Measurements from ENCODE around the gene MRO. TPM values are rescaled to one million over a fixed set of nuclear protein-coding genes. Genes with fewer than 3 reads are reported as not detected.
"Not testable (repeated sequence)": the region's sequence is repeated elsewhere in the genome, so short reads cannot be mapped to it uniquely, and the experiment has no call there.

The MRO gene
- polyA plus RNA-seq, 4 donors: 2.2 to 2.7 (median 2.4) TPM

DNA sequence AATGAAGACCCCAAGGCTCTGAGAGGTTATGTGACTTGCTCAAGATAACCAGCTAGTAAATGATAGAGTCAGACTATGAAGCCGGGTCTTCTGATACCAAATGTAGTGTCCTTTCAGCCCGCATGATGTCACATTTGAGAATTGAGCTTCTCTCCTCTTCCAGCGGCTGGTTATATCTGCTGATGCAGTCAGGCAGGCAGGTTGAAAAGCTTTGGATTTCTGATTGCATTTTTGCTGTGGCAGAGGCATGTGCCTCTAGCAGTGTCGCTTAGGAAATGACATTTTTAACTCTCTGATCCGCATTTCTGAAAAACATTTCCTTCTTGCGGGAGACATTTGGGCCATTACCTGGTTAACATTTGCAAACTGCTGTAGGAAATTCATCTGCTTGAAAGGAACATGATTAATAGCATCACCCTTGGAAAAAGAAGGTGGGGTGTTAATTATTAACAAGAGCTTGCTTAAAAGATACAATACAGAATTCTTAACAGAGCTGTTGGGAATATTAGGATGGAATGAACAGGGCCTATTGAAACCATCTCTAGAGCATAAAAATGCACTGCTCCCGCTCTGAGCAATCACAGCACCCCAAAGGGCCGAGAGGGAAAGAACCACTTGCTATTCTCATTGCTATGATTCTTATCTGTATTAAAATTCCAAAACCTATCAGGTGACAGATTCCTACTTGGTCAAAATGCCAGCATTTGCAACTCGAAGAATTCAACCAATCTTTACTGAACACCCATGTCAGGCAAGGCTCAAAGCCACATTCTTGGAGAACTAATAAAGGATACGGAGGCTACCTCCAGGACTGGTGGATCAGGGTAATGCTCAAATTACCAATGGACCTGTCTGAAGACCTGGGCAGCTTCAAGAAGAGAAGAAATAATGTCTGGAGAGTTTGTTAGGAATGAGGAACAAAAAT is 25.9 kb downstream of the MRO start:
- no peak for DNase-seq (ENCODE audit: low read depth in 4 of 4, low spot score in 2 of 4)

DNA sequence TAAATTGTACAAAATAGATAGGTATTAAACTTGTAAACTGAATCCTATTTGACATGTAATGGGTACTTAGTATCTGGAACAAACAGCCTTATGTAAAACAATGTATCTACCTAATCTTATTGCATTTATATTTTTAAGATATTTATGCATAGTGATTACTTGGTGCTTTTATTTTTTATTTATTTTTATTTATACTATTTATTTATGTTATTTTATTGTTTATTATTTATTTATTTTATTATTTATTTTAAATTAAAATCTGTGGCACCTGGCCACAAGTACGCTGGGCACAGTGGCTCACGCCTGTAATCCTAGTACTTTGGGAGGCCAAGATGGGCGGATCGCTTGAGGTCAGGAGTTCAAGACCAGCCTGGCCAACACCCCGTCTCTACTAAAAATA is 26.9 kb downstream of the MRO start:
- DNase-seq (ENCODE audit: low read depth in 4 of 4, low spot score in 2 of 4): no peak

DNA sequence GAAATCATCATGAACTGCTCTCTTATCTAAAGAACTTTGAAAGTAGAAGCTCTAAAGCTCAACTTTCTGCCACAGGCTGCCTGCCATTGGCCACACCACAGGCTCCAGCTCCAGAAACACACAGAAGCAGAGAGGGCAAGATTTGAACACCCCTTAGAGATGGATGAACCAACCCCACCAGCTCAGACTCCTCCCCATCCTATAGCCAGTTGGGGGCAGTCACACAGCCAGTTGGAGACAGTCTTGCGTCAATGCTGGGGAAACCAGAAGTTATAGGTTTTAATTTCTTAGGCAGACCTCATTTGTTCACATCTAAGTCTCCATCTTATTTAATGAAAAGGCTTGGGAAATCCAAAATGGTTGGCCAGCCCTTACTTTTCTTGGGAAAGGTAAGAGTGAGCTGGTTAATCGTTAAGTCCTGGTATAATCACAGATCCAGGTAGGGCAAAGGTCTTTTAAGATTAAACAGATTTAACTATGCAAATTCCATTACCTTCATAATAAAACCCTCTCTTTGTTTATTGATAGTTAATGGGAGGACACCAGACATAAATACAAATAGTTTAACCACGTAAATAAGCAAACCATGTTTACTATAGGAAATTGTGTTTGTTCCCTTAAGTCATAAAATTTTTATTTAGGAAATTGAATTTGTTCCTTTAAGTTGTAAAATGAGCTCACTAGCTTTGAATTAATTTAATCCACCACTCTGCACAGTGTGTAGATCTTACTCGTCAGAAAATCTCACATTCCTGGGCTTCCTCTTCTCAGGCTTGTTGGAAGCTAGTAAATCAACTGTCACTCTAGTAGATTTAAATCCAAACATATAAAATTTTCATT is 28.0 kb downstream of the MRO start:
- no peak for DNase-seq (ENCODE audit: low read depth in 4 of 4, low spot score in 2 of 4)

DNA sequence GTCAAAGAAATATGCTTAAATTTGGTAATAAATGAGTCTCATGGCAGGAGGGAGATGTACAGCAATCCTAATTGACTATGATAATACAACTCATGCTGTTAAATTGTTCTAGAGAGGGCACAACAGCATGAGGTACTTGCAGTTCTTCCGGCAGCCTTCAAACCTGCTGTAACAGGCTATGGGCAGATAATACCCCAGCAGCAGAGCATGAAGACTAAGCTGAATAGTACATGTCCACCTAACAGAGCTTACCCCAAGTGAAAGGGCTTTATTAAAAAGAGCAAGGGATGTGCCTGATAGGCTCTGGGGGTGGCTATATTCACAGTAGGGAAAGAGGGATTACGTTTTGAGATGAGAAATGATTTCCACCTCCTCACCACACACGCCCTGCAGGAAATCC is 28.9 kb downstream of the MRO start:
- no peak for DNase-seq (ENCODE audit: low read depth in 4 of 4, low spot score in 2 of 4)

DNA sequence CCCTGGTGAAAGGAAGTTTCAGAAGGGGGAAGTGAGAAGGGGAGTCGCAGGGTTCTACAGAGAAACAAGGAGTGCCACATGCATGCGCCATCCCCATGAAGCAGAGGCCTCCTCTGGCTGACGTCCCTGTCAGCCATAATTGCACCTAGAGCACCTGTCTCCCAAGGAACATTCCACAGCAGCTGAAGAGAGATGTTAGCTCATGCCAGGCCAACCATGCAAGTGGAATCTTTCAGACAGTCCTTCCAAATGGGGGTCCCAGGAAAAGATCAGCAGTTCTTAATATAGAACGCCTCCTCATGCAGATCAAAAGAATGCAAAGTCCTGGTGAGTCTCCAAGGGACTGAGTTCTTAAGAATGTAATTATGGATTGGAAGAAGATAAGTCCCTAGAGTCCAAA is 29.6 kb downstream of the MRO start:
- no peak for DNase-seq (ENCODE audit: low read depth in 4 of 4, low spot score in 2 of 4)

DNA sequence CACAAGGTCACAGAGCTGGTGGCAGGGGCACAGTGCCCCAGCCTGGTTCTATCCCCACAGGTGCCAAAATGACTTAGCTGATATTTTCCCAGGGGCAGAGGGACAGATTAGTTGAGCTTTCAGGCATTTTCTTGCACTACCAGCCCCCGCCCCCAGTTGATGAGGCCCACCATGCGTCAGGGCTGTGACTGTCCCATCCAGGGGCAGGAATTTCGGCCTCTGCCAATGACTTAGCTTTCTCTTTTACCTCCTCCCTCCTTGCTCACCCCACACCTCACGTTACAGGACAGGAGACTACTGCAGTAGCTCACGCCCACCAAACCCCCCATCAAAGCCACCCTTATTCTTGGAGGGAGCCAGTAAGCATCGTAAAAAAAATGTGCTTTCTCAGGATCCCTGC is 31.5 kb downstream of the MRO start:
- DNase-seq (ENCODE audit: low read depth in 4 of 4, low spot score in 2 of 4): no peak

DNA sequence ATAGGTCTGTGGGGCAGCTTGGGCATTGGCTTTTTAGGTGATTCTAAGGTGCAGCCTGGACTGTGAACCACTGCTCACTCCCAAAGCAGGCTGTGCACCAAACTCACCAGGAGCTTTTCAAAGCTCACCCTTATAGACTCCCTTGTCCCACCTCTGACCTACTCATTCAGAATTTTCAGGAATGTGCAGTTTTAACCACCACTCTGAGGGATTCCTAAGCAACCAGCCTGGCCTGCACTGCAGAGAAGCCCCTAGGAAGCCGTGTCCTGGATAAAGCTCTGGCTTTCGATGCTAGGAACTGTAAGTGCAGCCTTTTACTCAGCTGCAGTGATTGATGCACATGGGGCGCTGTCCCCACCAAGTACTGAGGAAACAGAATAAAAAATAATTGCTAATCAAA is 33.0 kb downstream of the MRO start:
- no peak for DNase-seq (ENCODE audit: low read depth in 4 of 4, low spot score in 2 of 4)

DNA sequence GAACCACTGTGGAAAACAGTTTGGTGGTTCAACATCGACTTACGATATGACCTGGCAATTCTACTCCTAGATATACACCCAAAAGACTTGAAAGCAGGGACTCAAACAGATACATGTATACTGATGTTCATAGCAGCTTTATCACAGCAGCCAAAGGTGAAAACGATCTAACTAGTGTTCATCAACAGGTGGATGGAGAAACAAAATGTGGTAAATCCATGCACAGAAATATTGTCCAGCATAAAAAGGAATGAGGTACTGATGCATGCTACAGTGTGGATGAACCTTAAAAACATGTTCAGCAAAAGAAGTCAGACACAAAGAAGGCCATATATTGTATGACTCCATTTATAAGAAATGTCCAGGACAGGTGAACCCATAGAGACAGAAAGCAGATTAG is 36.3 kb downstream of the MRO start:
- no peak for DNase-seq (ENCODE audit: low read depth in 4 of 4, low spot score in 2 of 4)

DNA sequence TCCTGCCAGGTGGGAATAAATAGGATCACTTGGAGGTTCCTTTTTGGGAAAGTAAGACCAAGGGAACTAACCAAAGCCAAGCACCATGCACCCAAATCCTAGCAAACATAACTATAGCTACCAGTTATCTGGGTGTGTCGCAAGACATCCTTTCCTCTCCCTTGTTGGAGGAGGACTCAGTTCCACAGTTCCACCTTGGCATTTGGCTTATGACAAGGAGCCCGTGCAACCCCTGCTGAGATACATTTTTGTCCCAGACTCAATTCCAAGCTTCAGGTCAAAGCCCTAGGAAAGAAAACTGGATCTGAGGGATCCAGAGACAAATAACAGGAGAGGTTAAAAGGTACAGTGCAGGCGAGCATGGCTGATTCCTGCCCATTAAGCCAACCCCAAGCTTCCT is 40.8 kb downstream of the MRO start:
- not testable (repeated sequence) for DNase-seq (ENCODE audit: low read depth in 4 of 4, low spot score in 2 of 4)

DNA sequence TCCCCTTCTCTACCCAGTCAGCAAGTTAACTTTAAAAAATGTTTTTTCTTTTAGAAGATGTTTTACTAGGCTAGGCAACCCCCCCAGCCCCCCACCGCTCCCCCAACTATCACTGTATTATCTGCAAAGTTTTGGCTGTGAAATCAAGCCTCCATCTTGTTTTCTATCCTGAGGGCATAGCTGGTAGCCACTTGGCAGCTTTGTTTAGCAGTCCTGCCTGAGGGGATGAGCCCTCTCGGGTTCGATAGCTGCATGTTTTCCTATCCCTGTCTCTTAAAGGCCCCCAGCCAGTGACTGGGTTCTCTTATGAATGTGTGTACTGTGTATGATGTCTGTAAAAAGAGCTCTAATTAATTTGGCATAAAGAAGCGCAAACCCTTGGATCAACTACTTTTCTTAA is 43.4 kb downstream of the MRO start:
- DNase-seq (ENCODE audit: low read depth in 4 of 4, low spot score in 2 of 4): no peak

DNA sequence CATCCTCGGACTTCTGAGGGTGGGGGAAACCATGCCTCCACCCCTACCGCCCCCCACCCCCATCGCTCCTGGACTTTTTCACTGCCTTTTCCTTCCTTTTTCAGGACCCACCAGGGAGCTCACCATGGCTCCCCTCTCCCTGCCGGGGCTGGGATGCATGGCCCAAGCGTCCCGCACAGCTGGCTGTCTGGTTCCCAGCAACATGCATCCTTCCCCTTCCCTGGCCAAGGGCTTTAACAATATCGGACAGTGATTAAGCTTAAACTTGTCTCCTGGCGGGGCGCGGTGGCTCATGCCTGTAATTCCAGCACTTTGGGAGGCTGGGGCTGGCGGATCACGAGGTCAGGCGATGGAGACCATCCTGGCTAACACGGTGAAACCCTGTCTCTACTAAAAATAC is 44.1 kb downstream of the MRO start:
- no peak for DNase-seq (ENCODE audit: low read depth in 4 of 4, low spot score in 2 of 4)

DNA sequence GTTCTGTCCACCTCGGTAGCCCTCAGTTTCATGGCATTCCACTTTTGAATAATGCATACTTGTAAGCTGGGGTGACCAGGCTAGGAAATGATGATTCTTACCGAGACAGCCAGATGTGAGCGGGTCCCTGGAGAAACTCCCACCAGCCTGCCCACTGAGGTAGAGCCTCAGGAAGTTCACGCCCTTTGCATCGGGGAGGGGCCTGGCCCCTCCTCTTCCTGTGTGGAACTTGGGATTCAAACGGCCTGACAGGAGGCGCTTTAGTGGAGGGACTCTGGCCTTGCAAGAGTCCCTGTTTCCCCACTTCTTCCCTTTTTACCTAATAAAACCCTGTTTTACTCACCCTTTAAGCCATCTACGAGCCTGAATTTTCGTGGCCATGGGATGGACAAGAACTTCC is 44.6 kb downstream of the MRO start:
- DNase-seq (ENCODE audit: low read depth in 4 of 4, low spot score in 2 of 4): no peak

DNA sequence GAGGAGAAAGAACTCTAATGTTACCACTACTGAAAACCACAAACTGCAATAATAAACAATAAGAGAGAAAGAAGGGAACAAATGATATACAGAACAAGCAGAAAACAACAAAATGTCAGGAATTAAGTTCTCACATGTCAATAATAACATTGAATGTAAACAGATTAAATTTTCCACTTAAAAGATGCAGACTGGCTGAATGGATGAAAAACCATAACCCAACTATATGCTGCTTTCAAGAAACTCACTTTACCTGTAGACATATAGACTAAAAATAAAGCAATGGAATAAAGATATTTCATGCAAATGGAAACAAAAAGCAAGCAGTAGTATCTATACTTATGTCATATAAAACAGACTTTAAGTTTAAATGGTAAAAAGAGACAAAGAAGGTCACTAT is 50.4 kb downstream of the MRO start:
- DNase-seq (ENCODE audit: low read depth in 4 of 4, low spot score in 2 of 4): no peak

DNA sequence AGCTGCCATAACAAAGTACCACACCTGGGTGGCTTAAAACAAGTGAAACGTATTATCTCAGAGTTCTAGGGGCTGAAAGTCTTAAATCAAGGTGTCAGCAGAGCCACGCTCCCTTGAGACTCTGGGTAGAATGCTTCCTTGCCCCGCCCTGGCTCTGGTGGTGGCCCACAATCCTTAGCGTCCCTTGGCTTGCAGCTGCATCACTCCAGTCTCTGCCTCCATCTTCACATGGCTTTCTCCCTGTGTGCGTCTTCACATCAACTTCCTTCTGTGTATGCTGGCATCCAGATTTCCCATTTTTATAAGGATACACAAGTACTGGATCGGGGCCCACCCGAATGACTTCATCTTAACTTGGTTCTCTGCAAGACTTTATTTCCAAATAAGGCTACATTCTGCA is 62.5 kb downstream of the MRO start:
- no peak for DNase-seq (ENCODE audit: low read depth in 4 of 4, low spot score in 2 of 4)

DNA sequence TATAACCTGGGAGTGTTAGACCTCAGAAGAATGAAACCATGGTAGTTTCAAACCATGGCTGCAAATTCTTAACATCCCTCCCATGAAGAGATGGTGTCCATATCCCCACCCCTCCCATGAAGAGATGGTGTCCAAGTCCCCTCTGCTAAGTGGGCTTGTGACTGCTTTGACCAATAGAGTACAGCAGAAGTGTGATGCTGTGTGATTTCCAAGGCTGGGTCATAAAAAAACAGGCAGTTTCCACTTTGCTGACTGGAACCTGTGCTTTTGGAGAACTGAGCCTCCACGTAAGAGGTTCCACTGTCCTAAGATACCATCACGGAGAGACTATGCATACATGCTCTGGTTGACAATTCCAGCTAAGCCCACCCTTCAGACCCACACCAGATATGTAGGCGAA is 65.5 kb downstream of the MRO start:
- DNase-seq (ENCODE audit: low read depth in 4 of 4, low spot score in 2 of 4): no peak

DNA sequence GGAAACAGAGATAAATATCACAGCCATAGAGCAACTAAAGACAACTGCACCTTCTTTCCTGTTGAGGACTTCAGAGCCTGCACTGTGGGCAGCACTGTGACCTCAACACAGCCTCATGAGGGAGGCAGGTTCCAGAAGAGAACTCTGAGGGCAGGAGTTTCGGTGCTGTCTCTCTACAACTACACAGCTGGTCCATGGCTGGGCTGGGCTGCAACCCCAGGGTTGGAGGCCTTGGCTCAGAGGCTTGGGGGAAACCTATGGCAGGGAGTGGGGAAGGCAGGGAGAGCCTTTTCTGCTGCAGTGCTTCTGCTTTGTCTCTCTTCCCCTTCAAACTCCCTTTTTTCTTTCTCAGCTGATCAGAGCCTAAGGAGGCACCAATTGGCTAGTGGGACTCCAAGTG is 66.5 kb downstream of the MRO start:
- DNase-seq (ENCODE audit: low read depth in 4 of 4, low spot score in 2 of 4): no peak

DNA sequence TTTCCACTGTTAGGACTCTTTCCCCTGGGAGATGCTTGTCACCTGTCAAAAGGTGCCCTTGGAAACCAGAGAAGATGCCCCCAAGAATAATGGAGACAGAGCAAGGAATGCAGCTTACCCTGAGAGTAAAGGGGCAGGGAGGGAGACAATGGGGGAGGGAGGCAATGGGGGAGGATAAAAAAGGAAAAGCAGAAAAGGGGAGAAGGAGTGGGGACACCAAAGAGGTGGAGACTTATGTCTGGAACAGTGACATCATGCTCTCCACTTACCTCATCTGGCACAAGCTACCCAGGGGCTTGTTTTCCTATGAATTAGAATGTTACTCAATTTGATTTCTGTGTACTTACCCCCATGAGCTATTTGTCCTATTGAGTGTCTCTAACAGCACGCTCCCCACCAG is 67.9 kb downstream of the MRO start:
- DNase-seq (ENCODE audit: low read depth in 4 of 4, low spot score in 2 of 4): no peak

DNA sequence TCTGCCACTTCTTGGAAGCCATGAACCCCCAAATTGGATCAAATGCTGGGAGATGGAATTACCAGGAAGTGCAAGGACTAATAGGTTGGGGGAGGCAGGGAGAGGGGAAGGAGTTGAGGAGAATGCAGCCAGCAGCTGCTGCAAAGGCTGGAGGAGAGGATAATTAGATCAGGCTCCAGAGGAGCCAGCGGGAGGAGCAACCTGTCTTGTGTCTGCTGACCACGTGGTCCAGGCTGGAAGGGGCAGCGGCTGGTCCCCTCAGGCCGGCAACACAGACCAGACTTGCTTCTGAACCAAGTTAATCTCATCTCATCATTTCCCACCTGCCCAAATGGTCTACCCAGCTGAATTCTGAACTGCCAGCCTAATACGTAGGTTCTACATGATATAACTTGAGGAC is 68.3 kb downstream of the MRO start:
- DNase-seq (ENCODE audit: low read depth in 4 of 4, low spot score in 2 of 4): no peak

DNA sequence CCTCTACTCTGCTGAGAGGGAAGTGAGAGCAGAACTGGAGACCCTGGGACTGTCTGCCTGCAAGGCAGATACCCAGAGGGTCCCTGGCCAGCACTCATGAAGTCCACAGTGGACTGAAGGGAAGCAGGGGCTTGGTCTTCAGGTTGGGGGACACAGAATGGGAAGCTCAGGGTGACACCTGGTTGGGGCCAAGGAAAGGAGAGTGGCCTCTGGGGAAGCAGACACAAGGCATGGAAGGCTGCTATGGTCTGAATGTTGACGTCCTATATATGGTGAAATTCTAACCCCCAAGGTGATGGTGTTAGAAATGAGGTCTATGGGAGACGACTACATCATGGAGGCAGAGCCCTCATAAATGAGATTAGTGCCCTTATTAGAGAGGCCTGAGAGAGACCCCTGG is 69.3 kb downstream of the MRO start:
- DNase-seq (ENCODE audit: low read depth in 4 of 4, low spot score in 2 of 4): no peak

DNA sequence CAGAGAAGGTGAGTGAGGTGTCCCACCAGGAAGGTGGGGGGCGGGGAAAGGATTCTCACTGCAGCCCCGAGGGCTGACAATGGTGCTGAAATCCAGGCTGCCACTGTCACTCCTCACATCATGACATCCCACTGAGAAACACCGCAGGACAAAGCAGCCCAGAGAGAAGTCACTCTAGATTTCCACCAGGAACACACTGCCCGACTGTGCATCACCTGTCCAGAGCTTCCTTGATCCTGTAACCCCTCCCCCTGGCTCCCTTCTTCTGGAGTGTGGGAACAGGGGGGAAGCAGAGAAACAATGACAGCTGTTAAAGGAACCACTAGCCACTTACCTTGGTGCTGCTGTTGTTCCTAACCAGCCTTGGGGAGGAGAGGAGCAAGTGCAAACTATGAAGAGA is 69.9 kb downstream of the MRO start:
- DNase-seq (ENCODE audit: low read depth in 4 of 4, low spot score in 2 of 4): no peak

DNA sequence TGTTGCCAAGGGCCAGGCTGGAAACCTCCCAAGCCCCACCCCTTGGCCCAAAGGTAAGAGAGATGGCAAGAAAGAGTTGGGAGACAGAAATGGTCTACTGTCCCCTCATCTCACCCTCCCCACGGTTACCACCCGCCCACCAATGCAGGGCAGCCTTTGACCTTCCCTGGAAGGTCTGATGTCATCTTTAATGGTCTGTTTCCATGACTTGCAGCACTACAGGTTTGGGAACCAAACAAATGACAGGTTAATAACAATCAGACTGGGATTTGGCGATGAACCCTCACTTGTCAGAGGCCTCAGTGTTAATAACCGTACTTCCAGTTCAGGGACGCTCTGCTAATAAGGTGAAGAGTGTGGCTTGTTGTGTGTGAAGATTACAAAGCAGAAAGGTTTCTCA is 70.4 kb downstream of the MRO start:
- no peak for DNase-seq (ENCODE audit: low read depth in 4 of 4, low spot score in 2 of 4)
